A673 (cell line): ENCODE measurements around the gene TGFBR3L.

Source experiments
- EZH2 ChIP-seq: fragments of 200-600 bp; sonication (generic); IDR thresholded peaks from 2 replicates; pipeline ENCODE4 v1.6.1; 2017; ENCODE audit warnings: borderline replicate concordance, low read depth, mild to moderate bottlenecking, mixed read lengths, antibody characterized with exemption, low read length; ENCODE audit not compliant: poor library complexity, severe bottlenecking
- TF ChIP-seq, protein P1 (sequence below): fragments of 300-800, 200-600 bp; sonication (generic); conservative IDR thresholded peaks from 2 replicates; pipeline ENCODE4 v1.5.1; 2017; ENCODE audit warnings: low read depth, mild to moderate bottlenecking, antibody characterized with exemption, low read length, moderate library complexity, mixed read lengths

DNA sequence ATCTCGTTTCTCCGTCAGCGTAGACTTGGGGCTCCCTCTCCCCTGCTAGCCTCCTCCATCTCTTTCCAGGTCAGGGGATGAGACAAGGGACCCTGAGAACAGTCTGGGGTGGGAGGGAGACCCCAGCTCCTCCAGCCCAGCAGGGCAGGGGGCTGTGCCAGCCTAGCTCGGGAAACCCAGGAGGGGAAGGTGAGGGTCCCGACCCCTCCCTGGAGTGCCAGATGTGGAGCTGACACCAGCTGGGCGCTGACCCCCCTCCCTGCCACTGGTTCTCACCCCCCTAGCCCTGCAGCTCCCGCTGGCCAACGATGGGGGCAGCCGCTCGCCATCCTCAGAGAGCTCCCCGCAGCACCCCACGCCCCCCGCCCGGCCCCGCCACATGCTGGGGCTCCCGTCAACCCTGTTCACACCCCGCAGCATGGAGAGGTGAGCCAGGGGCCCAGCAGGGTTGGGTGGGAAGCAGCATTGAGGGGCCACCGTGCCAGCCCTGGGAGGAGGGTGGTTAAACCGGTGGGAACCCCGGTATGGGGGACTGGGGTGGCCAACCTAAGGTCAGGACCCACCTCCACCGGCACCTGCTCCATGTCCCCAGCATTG is 5.1 kb upstream of the TGFBR3L start:
- TF ChIP-seq, protein P1, sequence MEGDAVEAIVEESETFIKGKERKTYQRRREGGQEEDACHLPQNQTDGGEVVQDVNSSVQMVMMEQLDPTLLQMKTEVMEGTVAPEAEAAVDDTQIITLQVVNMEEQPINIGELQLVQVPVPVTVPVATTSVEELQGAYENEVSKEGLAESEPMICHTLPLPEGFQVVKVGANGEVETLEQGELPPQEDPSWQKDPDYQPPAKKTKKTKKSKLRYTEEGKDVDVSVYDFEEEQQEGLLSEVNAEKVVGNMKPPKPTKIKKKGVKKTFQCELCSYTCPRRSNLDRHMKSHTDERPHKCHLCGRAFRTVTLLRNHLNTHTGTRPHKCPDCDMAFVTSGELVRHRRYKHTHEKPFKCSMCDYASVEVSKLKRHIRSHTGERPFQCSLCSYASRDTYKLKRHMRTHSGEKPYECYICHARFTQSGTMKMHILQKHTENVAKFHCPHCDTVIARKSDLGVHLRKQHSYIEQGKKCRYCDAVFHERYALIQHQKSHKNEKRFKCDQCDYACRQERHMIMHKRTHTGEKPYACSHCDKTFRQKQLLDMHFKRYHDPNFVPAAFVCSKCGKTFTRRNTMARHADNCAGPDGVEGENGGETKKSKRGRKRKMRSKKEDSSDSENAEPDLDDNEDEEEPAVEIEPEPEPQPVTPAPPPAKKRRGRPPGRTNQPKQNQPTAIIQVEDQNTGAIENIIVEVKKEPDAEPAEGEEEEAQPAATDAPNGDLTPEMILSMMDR, result no peak
- TF ChIP-seq EZH2, result no peak
